Lower lobe of right lung (tissue), 2 donors: ENCODE results near the gene CHRNB1. TPM values are rescaled to one million over a fixed set of nuclear protein-coding genes. Genes with fewer than 3 reads are reported as not detected.
"Not testable (repeated sequence)": the region's sequence is repeated elsewhere in the genome, so short reads cannot be mapped to it uniquely, and the experiment has no call there.

Experiments used
- ATAC-seq, 2 donors: fragments of 200-7000 bp; cut with Tn5 transposase; one replicate each; pipeline ENCODE4 v1.9.1; 2020 to 2022; ENCODE audit warnings: mild to moderate bottlenecking in 2 of 2, moderate library complexity in 2 of 2
- DNase-seq: peaks from one replicate; pipeline ENCODE4 v3.0.0-alpha.2; 2020
- H3K27ac ChIP-seq: fragments of 200-600 bp; one replicate; pipeline ENCODE4 v1.8.0; 2022
- H3K27me3 ChIP-seq: fragments of 200-600 bp; one replicate; pipeline ENCODE4 v1.8.0; 2022; ENCODE audit warnings: low read depth
- H3K36me3 ChIP-seq: fragments of 200-600 bp; one replicate; pipeline ENCODE4 v1.8.0; 2022; ENCODE audit warnings: mild to moderate bottlenecking
- H3K4me1 ChIP-seq: fragments of 200-600 bp; one replicate; pipeline ENCODE4 v1.8.0; 2022
- H3K4me3 ChIP-seq: fragments of 200-600 bp; one replicate; pipeline ENCODE4 v1.8.0; 2022; ENCODE audit warnings: mild to moderate bottlenecking
- H3K9me3 ChIP-seq: fragments of 200-600 bp; one replicate; pipeline ENCODE4 v1.8.0; 2022
- CTCF ChIP-seq: fragments of 200-600 bp; IDR thresholded peaks from one replicate; pipeline ENCODE4 v1.8.0; 2022; ENCODE audit warnings: antibody characterized with exemption, mild to moderate bottlenecking
- intact Hi-C: fragments of 100-400 bp; cut with DNase I; formaldehyde crosslinking; loops from one replicate; pipeline ENCODE4 v1.11.0; 2022
- total RNA-seq: library from RNA; stranded (reverse); fragmentation: NEBNext Ultra II Directional; extraction: Animal tissue kit (Norgen Biotek cat#: 25700); gene quantifications from one replicate; pipeline ENCODE4 v1.2.1, GENCODE V29; 2021
- donor health status: DM: no; HTN: yes; CAD: no; lungs with severe emphysema.

The CHRNB1 gene
- total RNA-seq, 1 donor from 2014 or later, result 8.4 TPM

DNA sequence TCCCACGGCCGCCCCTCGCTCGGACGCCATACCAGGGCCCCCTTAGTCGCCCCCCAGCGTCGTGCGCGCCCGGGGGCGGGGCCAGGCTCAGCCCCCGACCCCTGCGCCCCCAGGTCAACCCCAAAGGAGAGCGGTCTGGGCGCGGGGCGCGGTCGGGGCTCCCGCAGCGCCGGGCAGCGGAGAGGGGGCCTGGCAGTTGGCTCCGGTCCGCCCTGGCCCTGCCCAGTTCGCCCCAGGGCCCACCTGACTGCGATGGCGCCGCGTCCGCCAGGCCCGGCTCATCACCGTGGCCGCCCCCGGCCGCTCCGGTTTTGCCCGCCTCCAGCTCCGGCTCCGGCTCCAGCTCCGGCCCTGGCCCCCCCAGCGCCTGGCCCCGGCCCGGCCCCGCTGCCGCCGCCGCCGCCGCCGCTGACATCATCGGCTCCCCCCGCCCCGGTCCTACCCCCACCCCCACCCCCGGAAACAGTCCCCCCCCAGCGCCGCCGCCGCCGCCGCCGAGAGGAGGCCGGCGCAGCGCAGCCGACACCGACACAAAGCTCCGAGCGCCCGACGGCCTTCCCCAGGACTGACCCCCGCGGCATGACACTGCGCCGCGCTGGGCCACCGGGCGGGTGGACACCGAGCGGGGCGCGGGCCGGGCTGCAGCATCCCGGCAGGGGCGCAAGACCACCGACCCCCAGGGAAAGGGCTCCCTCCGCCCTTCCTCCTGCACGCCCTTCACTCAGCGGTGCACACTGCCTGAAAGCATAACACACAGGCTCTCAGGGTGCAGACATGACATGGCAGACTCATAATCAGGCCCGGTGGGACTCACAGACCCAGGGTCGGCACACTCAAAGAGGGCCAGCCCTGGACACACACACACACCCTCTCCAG lies 34.6 kb downstream of the CHRNB1 start, which contains the start of gene ZBTB4:
TSS of gene ZBTB4 (minus strand) at position 419 of the 876 bp plus-strand sequence. CDS start 12,830 bp downstream, outside the sequence.
- intact Hi-C loops, result no loop called here
- Histone ChIP-seq H3K27me3 (no peaks in the 10 kb centered on the region), H3K27ac (peak within 1 kb of the TSS; percentile 100), H3K36me3 (no peaks in the 10 kb centered on the region), H3K4me3 (peak within 1 kb of the TSS; percentile 86), H3K9me3 (no peaks in the 10 kb centered on the region), H3K4me1 (peaks cover 52% of the 10 kb centered on the region)
- DNase-seq (peak; percentile 76), ATAC-seq (peak; percentile 16 to 30)
- no peak for TF ChIP-seq CTCF

- Histone ChIP-seq H3K27ac (peak overlapping the region; percentile 100), H3K27me3 (no peaks in the 10 kb centered on the region), H3K4me1 (peaks cover 48% of the 10 kb centered on the region), H3K9me3 (no peaks in the 10 kb centered on the region), H3K36me3 (no peaks in the 10 kb centered on the region), H3K4me3 (peak overlapping the region; percentile 86)
- intact Hi-C loops, result no loop called here
- no peak for TF ChIP-seq CTCF
- ATAC-seq (no peak), DNase-seq (no peak)
These were observed 35.2 kb downstream of the CHRNB1 start for GRCh38 chr17:7480089-7480384.

GRCh38 chr17:7481275-7481674 lies 36.4 kb downstream of the CHRNB1 start, which contains the start of gene SLC35G6:
TSS of gene SLC35G6 (plus strand) at chr17:7481446. CDS start at chr17:7481517, 71 bp downstream.
- Histone ChIP-seq H3K4me3 (peak within 1 kb of the TSS; percentile 86), H3K27ac (peak within 1 kb of the TSS; percentile 100), H3K4me1 (peaks cover 48% of the 10 kb centered on the region)
- H3K27me3 ChIP-seq, H3K9me3 ChIP-seq, DNase-seq, H3K36me3 ChIP-seq, intact Hi-C loops, ATAC-seq: not testable (repeated sequence)

- intact Hi-C loops, DNase-seq, H3K9me3 ChIP-seq, H3K36me3 ChIP-seq, H3K27me3 ChIP-seq, ATAC-seq, H3K4me3 ChIP-seq: not testable (repeated sequence)
- peaks cover 48% of the 10 kb centered on the region for H3K4me1 ChIP-seq
- peak overlapping the region; percentile 100 for H3K27ac ChIP-seq
These were observed 37.2 kb downstream of the CHRNB1 start for GRCh38 chr17:7481842-7482741.

DNA sequence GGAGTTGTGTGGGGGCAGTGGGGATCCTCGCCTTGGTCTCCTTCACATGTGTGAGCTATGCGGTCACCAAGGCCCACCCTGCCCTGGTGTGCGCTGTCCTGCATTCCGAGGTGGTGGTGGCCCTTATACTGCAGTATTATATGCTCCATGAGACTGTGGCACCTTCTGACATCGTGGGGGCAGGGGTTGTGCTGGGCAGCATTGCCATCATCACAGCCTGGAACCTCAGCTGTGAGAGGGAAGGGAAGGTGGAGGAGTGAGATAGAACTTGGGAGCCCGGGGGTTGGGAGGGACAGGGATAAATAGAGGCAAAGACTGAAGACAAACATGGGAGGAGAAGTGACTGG lies 37.9 kb downstream of the CHRNB1 start:
- H3K27ac ChIP-seq, result peak overlapping the region; percentile 100
- H3K36me3 ChIP-seq, DNase-seq, intact Hi-C loops, H3K27me3 ChIP-seq, ATAC-seq, H3K9me3 ChIP-seq: not testable (repeated sequence)
- H3K4me3 ChIP-seq, result peak overlapping the region; percentile 77
- peaks cover 48% of the 10 kb centered on the region for H3K4me1 ChIP-seq

- intact Hi-C loops, result no loop called here
- ATAC-seq, result peak; percentile 80 to 85
- TF ChIP-seq CTCF, result no peak
- peak overlapping the region; percentile 100 for H3K27ac ChIP-seq
- H3K36me3 ChIP-seq, result no peaks in the 10 kb centered on the region
- H3K4me1 ChIP-seq, result peaks cover 52% of the 10 kb centered on the region
- DNase-seq, result peak; percentile 93
- peak overlapping the region; percentile 77 for H3K4me3 ChIP-seq
- no peaks in the 10 kb centered on the region for H3K9me3 ChIP-seq
- no peaks in the 10 kb centered on the region for H3K27me3 ChIP-seq
These were observed 38.6 kb downstream of the CHRNB1 start for GRCh38 chr17:7483255-7484066.
